ENCODE measurements around the gene SYNE3.
"Not testable (repeated sequence)": the region's sequence is repeated elsewhere in the genome, so short reads cannot be mapped to it uniquely, and the experiment has no call there.

Gene SYNE3

GRCh38 chr14:95513291-95513690, 3.2 kb downstream of the SYNE3 start:
- TF ChIP-seq, protein P1, sequence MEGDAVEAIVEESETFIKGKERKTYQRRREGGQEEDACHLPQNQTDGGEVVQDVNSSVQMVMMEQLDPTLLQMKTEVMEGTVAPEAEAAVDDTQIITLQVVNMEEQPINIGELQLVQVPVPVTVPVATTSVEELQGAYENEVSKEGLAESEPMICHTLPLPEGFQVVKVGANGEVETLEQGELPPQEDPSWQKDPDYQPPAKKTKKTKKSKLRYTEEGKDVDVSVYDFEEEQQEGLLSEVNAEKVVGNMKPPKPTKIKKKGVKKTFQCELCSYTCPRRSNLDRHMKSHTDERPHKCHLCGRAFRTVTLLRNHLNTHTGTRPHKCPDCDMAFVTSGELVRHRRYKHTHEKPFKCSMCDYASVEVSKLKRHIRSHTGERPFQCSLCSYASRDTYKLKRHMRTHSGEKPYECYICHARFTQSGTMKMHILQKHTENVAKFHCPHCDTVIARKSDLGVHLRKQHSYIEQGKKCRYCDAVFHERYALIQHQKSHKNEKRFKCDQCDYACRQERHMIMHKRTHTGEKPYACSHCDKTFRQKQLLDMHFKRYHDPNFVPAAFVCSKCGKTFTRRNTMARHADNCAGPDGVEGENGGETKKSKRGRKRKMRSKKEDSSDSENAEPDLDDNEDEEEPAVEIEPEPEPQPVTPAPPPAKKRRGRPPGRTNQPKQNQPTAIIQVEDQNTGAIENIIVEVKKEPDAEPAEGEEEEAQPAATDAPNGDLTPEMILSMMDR (IDR thresholded peaks at IDR 0.05; ENCODE audit: low read depth, low read length): no peak
- H3K4me3 ChIP-seq (ENCODE audit: low read depth, low read length): no peak overlapping the region
- no peak for DNase-seq (ENCODE audit: low read depth, low spot score)
- in situ Hi-C loops (cut with HindIII; ENCODE audit: low sequenced_read_pairs): no loop called here

DNA sequence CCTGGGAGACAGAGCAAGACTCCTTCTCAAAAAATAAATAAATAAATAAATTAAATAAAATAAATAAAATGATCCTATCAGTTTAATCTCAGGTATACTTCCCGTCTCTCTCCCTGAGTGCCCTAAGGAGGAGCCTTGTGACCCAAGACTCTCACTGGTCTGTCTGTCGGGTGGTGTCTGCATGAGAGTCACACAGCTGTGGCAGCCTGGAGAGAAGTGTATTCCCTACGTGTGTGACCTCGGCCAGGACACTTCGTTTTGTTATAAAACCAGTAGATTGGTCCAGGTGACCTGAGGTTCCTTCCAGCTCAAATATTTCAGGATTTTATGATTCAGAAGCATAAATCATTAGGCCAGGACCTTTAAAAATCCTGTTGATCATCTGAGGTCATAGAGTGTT, 4.8 kb downstream of the SYNE3 start:
- TF ChIP-seq, protein P1 (IDR thresholded peaks at IDR 0.05; ENCODE audit: low read depth, low read length): no peak
- in situ Hi-C loops (cut with HindIII; ENCODE audit: low sequenced_read_pairs): no loop called here
- no peak overlapping the region for H3K4me3 ChIP-seq (ENCODE audit: low read depth, low read length)
- no peak for DNase-seq (ENCODE audit: low read depth, low spot score)

DNA sequence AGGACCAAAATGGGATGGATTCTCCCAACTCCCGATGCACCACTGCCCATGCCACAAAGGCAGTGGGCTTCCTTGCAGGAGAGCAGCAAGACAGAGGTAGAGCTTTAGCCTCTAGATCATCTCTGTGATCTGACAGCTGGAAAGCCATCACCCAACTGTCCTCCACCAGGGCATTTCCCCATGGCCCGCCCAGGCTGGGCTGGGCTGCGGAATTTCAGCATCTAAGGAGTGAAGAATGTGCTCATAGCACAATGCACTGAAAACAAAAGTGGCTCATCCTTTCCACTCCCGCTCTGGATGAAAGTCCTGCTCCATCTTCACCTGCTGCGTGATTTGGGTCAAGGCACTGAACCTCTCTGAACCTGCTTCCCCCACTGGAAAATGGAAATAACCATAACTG, 5.6 kb downstream of the SYNE3 start:
- TF ChIP-seq, protein P1 (IDR thresholded peaks at IDR 0.05; ENCODE audit: low read depth, low read length): no peak
- DNase-seq (ENCODE audit: low read depth, low spot score): no peak
- in situ Hi-C loops (cut with HindIII; ENCODE audit: low sequenced_read_pairs): no loop called here
- H3K4me3 ChIP-seq (ENCODE audit: low read depth, low read length): no peak overlapping the region

DNA sequence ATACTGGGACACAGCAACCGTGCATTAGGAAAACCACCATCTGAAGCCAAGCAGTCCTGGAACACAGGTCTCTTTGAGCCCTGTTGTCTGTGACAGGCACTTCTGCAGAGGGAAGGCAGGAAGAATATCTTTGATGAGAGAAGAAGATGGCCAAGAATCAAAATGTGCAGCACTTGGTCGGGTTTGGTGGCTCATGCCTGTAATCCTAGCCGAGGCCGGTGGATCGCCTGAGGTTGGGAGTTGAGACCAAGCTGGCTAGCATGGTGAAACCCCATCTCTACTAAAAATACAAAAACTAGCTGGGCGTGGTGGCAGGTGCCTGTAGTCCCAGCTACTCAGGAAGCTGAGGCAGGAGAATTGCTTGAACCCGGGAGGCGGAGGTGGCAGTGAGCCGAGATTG, 6.1 kb downstream of the SYNE3 start:
- in situ Hi-C loops (cut with HindIII; ENCODE audit: low sequenced_read_pairs); DNase-seq (ENCODE audit: low read depth, low spot score); H3K4me3 ChIP-seq (ENCODE audit: low read depth, low read length): not testable (repeated sequence)

DNA sequence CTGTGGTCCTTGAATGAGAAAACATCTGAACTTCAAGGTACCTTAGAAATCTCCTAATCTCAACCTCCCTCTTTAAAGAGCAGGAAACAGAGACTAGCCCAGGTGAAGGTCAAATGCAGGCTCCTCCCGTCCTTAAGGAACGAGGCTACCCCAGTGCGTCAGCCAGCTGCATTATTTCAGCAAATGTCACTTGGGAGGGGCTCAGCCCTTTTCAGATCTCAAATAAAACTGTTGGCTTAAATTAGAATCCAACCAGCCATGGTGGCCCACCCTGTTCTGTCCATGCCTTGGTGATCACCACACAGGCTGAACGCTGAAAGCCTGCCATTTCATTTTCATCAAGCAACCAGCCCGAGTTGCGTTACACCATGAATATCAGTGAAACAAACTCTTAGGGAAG, 7.0 kb downstream of the SYNE3 start:
- TF ChIP-seq, protein P1 (IDR thresholded peaks at IDR 0.05; ENCODE audit: low read depth, low read length): no peak
- in situ Hi-C loops (cut with HindIII; ENCODE audit: low sequenced_read_pairs): no loop called here
- H3K4me3 ChIP-seq (ENCODE audit: low read depth, low read length): no peak overlapping the region
- DNase-seq (ENCODE audit: low read depth, low spot score): no peak

DNA sequence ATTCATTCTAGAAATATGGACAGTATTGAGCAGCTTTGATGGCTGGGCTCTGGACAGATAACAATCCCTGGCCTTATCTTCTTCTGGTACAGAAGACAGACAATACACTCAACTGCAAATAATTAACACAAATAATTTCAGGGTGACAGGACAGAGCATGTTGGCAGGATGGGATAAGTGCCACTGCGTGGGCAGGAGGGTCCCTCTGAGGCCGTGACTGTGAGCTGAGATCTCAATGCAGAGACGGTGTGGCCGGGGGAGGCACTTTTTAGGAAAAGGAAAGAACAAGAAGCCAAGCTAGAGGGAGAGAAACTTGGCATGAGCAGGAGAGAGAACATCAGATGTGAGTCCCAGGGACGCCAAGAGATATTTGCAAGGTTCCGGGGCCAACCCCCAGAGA, 8.1 kb downstream of the SYNE3 start:
- no peak for DNase-seq (ENCODE audit: low read depth, low spot score)
- no peak overlapping the region for H3K4me3 ChIP-seq (ENCODE audit: low read depth, low read length)
- TF ChIP-seq, protein P1 (IDR thresholded peaks at IDR 0.05; ENCODE audit: low read depth, low read length): no peak
- in situ Hi-C loops (cut with HindIII; ENCODE audit: low sequenced_read_pairs): no loop called here

- DNase-seq (ENCODE audit: low read depth, low spot score): peak; percentile 80
Observed at GRCh38 chr14:95507701-95508103, 8.7 kb downstream of the SYNE3 start.

More at GRCh38 chr14:95507701-95508103, 8.7 kb downstream of the SYNE3 start:
- in situ Hi-C loops (cut with HindIII; ENCODE audit: low sequenced_read_pairs): no loop called here
- no peak overlapping the region for H3K4me3 ChIP-seq (ENCODE audit: low read depth, low read length)
- TF ChIP-seq, protein P1 (IDR thresholded peaks at IDR 0.05; ENCODE audit: low read depth, low read length): no peak

All from astrocyte of the spinal cord (primary cell).